GM18907 (cell line): ENCODE data around the gene MED26.

Source experiments
- ATAC-seq: cut with Tn5 transposase; IDR thresholded peaks from one replicate; pipeline ENCODE4 v1.9.1; 2021; ENCODE audit warnings: mild to moderate bottlenecking, moderate library complexity; ENCODE audit not compliant: unreplicated experiment

The MED26 gene

DNA sequence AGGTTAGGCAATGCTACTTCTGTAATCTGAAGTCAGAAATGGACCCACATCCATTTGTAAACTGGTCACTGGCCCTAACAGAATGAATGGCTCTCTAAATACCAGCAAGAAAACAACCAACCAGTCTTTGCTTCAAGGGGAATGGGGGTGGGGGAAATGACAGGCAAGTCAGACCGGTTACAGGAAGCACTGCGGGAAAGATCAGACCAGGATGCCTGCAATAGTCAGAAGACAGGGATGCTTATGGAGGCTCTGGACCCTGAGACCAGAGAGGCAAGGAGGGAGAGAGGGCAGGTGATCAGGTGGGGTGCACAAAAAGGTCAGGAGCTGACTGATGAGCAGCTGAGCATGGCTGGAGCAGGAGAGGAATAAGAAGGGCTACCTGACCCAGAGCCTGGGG lies 13.1 kb downstream of the MED26 start:
- ATAC-seq = no peak

DNA sequence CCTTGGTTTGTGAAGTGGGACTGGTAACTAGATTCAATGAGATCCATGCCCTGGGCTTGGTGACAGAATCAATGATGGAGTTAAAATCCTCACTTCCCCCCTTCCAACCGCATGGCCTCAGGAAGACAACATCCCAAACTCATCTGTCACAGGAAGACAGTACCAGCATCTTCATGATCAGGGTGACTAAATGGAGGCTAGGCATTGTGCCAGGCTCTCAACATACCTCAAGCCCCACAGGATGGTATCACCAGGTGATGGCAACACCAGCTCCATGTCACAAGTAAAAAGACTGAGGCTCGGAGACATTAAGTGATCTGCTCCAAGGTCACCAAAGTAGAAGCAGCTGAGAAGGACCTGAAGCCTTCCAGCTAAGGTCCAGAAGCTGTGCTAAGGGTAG lies 14.2 kb downstream of the MED26 start:
- ATAC-seq = no peak

DNA sequence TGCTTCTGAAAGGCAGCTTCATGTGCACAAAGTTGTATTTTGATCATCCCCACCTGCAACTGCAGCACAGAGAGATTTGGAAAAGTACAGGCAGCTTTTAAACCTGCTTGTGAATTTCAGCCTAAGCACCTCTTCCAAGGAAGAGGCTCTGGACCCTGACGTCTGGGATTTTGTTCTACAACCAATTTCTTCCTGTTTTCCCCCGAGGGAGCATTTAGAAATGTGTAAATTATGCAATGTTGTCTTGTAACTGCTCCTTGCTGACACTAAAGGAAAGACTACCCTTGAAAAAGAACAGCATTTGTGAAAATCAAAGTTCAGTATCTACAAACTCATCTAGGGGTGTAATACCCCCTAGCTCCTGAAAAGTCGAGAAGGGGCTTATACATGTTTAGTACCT lies 15.4 kb downstream of the MED26 start:
- ATAC-seq = no peak

DNA sequence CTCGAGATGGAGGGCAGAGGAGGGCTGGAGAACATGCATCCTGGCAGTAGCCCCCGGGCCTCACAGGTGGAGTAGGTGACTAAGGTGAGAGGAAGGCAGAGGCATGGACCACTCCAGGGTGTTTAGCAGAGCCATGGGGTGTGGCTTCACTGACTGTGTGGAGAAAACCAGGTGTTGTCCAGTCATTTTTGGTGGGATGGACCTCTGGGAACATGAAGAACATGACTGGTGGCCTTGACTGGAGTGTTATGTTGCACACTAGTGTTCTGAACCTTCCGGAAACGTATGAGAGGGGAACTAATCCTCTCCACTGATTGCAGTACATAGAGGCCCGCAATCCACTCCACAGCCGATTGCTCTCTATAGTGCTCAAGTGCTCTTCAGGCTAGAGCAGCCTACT lies 16.9 kb downstream of the MED26 start:
- no peak for ATAC-seq

DNA sequence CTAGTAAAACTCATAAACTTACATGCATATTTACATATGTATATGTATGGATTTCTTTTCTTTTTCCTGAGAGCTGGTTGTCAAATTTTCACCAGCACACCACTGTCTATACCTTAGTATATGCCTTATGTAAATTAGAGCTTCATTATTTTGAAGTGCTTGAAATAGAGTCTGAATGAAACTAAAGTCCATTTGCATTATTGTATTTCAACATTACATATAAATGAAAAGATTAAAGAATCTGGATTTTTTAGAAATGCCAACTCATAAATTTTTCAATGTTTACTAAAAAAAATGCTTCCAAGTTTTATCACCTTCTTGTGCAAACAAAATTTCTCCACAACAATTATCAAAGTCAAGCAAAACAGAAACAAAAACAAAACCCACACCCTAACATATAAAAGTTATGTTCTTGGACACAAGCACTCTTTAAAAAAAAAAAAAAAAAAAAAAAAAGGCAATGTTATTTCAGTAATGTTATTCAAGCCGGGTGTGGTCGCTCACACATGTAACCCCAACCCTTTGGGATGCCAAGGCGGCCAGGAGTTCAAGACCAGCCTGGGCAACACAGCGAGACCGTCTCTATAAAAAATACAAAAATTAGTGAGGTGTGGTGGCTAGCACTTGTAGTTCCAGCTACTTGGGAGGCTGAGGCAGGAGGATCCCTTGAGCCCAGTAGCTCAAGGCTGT lies 18.3 kb downstream of the MED26 start:
- no peak for ATAC-seq

DNA sequence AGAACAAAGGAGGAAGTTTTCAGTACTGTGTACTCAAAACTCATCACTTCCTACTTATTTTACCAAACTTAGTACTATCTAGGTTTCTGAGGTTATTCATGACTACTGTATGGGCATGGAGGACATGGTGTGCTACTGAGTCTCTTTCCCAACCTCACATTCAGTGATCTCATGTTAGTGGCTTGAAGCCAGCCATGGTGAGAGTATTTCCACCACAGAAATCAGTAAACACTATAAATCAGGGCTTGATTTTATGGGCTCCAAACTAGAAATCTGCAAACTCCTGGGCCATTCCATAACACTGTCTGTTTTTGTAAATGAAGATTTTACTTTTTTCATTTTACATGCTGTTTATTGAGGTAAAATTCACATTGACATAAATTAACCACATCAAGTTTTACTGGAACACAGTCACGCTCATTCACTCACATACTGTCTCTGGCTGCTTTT lies 19.7 kb downstream of the MED26 start:
- ATAC-seq = no peak

DNA sequence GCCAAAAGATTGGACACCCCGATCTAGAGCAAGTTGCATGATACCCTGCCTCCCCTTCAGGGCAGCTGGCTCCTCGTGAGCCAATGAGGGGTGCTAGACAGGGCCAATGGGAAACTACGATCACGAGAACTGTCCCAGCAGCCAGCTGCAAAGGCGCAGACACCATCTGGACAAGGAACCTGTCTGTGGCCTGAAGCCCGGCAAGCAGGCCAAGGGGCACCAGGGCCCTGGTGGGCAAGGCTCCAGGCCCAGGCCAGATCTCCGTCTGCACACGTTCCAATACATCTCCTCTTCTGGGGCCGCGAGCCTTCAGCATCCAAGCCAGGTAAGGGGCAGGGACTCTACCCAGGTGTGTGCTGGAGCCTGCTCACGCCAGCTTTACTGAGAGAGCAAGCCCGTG lies 20.2 kb downstream of the MED26 start:
- no peak for ATAC-seq

DNA sequence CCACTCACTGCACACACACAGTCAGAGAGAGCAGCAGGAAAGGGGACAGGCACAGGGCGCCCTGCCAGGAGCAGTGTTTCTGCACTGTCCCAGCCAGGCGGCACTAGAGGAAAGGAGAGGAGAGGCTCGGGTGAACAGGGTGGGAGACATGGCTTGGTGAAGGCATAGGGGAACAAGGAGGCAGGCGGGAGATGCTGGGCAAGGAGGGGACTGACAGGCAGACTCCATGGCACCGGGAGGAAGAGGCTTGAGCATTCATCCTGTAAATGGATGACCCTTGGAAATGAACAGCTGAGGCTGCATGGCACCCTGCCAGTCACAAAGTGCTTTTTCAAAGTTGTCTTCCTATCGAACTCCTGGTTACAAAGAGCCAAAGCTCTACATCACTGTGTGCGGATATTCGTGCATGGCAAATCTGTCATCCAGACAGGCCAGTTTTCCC lies 22.4 kb downstream of the MED26 start:
- ATAC-seq = no peak

DNA sequence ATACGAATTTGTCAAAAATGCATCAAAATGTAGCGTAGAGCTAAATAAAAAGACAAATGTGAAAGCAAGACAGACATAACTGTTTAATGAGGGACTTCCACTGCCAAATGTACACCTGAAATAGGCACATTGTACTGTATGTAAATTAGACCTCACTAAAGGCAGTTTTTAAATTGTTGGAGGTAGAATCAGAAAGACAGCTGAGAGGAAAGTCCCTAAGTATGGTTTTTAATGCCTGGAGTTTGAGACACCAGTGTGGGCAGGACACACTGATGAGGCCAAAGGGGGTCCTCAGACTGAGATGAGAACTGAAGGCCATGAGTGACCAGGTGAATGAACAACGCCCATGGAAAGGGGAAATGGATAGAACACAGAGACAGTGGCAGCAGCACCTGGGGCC lies 22.9 kb downstream of the MED26 start:
- no peak for ATAC-seq

DNA sequence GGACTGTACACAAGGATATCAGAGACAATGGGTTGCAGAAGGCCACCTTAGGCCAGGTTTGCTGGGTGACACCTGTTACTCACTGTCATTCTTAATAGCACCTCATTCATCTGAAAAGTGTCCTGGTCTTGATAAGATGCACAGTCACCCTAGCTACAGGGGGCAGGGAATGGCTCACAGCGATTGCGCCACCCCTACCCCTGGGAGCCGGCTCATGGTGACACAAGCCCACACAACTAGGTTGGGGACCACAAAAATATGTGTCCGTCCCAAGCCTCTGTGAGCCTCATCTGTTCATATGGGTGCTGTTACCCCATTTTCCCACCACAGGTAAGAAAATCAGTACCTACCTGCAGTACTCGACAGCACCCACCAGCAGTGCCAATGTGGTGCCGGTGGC lies 23.4 kb downstream of the MED26 start:
- no peak for ATAC-seq

DNA sequence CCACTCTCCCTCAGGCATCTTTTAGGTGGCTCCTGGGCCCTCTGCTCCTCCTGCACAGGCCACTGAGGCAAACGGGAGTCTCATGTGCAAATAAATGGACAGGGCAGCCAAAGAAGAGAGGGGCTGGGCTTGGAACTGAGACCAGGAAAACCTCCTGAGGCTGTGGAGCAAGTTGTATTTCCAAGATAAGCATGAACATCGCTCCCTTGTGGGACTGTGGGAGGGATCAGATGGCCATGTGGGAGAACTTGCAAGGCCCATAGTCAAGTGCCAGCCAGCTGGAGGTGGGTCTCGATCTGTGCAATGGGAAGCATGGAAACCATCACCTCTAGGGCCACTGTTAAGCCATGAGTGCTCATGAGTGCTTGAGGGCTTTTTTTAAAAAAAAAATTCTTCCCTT lies 24.9 kb downstream of the MED26 start:
- no peak for ATAC-seq

DNA sequence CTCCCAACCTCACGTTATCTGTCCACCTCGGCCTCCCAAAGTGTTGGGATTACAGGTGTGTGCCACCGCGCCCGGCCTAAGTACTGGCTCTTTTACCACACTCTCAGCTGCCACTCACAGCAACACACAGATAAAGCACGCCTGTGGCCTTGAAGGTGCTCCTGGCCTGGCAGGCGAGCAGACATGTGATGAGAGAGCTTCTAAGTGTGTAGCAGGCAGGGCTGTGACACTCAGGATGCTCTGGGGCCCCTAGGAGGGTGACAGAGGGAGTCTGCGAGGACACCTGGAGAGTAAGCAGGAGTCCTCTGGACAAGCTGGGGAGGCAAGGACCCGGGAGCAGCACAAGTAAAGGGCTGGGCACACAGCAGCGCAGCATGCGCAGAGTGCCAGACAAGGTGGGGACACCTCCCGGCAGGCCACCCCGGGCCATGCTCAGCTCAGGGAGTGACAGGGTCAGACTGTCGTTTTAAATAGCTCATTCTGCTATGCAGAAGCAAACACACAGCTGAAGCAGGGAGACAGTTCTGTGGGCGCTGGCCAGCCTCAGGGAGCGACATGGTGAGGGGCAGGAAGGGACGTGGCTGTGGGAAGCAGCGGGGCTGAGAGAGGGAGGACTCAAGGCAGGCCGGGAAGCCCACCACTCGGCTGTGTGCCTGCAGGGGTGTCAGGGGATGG lies 26.5 kb downstream of the MED26 start:
- no peak for ATAC-seq

DNA sequence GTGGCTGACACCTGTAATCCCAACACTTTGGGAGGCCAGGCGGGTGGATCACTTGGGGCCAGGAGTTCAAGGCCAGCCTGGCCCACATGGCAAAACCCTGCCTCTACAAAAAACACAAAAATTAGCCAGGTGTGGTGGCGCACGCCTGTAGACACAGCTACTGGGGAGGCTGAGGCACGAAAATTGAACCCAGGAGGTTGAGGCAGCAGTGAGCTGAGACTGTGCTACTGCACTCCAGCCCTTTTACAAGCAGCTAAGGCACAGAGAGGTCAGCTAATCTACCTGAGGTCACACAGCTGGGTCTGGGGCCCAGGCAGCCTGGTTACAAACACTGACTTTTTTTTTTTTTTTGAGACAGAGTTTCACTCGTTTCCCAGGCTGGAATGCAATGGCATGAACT lies 27.2 kb downstream of the MED26 start:
- no peak for ATAC-seq

DNA sequence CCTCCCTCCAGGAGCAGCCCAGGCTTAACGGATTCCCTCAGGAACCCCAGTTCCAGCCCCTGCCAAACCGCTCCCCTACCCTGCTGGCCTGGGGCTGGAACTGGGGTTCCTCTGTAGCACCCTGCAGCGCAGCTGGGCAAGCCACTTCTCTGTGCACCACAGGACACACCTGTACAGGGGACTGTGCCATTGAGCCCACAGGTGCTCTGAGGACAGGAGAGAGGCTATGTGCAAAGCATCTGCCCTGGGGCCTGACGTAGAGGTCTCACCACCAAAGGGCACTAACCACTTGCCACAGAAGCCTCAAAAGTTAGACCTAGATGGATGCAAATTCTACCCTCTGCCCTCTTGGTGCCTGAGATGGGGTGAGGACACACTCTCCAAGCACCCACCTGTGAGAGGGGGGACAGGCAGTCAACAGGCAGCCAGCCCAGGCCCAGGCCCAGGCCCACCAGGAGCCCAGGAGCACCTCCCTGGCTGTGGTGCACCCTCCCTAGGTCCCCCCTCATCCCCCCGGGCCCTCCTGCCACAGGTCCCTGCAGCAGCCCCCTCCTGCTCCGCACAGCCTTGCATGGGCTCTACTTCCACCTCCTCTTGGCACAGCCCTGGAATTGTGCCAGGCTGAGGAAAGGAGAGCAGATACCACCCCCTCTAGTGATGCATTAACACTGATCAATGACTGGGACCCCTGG lies 28.2 kb downstream of the MED26 start:
- no peak for ATAC-seq

DNA sequence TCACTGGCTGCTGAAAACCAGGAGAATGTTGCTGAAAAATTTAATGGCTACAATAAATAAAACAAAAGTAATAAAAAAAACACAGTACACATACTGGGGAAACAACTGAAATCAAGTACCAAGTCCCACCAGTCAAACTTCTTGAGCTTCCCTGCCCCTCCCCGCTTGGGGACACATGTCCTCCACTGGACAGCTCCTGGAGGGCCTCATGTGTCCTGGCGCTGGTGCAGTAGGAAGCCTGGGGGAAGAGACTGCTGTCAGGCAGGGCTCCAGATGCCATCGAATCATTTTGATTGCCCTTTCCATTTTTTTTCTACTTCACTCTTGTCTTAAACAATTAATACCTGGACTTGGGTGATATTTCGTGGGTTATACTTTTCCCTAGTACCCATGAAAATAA lies 29.2 kb downstream of the MED26 start:
- ATAC-seq = no peak

DNA sequence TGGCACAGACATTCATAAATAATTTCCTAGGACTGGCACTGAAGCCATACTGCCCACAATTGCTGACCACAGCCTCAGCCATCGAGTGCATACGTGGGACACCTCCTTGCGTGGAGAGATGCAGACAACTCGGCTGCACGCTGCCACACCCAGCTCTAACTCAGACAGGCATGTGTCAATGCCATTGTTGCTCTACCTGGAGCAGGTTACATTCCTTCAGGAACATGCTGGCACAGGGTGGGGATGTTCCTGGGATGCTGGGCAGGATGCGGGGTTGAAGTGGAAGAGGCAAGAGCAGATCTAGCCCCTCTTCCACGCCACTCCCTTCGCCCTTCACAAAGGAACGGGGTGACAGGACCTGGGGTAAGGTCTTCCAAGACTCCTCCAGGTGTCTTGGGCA lies 31.6 kb downstream of the MED26 start:
- ATAC-seq = no peak

DNA sequence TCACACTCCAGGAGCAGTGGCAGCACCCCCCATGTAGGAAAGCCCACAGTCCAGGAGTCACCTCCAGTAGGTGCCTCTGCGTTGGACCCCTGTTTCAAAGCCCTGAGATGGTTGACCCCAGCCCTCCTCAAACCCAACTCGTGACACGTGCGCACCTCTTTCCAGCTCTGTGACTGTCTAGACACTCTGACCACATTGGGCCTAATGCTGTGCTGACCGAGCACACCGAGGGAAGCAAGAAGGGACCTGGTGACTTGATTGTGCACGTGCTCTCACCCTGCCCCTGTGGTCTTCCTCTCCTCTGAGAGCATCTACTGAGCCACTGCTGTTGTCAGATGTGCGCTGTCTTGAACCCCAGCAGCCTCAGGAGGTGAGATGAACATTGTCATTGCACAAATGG lies 32.9 kb downstream of the MED26 start:
- ATAC-seq = peak; percentile 10

DNA sequence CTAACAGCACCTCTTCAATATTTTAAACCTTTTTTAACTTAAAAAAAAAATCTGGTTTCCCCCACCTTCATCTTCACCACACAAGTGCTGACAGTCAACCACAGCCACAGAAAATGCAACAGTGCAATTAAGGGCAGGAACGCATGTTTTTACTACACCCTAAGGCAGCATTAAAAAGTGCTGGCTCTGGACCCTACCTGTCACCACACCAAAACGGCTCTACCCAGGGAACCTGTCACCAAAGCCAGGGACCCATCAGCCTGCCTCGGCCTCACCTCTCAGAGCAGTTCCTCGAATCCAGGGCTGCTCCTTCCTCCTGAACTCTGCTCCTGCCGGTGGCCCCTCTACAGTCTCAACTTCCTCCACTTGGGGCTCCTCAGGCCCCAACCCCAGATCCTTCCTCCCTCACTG lies 33.3 kb downstream of the MED26 start:
- peak; percentile 16 for ATAC-seq

DNA sequence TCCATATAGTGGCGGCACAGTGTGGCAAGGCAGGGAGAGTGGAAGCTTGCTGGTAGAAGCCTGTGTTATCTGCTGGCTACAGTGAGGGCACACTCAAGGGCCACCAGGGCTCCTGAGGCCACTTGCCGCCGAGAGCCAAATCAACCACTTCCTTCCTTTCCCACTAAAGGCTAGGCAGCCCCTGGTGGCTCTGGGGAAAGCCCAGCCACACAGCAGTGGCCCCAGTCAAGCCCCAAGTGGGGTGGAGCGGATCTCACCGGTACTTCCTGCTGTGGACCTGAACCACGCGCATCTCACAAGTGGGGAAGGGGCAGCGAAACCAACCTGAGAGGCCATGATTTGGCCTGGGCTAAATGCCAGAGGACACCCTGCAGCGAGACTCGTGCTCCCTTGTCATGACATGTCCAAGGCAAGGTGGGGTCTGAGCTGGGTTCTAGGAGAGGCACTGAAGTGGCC lies 33.8 kb downstream of the MED26 start:
- peak; percentile 29 for ATAC-seq

DNA sequence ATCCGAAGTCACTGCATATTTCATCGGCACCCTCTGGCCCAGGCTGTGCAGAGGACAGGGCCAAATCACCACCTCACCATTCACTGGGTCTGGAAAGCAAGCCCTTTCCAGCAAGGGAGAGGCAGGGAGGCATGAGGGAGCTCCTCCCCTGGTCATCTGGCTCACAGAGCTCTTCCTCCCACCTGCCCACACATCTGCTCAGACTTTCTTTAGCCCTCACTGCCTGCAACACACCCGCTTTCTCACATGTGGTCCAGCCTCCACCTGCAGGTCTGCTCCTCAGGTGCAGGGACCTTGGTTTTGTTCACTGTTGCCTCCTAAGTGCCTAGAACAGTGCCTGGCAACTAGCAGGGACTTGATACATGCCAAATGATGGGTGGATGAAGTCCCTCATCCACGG lies 34.8 kb downstream of the MED26 start:
- ATAC-seq = no peak

DNA sequence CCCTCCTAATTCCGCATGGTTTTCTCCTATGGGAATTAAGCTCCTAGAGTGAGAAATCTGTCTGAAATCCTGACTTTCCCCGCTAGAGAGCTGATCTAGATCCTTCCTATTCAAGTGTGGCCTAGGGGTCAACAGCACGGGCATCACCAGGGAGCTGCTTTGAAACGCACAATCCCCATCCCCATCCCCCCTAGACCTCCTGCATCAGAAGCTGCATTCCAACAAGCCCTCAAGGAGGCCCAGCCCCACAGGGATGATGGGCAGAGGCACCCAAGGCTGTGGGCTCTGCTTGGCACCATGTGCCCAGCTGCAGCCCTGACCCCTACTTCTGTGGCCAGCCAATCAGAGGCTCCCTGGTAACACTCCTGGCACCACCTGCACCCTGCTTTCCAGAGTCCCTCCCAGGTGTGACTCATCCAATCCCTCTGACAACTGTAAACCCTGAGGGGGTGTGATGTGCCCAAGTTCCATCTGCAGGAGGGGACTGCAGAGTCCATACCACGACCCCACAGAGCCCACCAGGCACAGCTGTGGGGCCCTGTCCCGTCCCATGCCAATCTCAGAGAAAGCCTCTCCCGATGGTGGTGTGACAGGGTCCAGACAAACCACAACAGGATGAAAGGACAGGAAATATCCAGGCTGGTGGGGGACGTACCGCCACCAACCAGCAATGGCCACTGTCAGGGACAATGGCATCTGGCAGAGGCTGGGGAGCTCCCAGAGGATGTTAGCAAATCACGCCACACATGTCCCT lies 36.0 kb downstream of the MED26 start:
- ATAC-seq = no peak
